Cortex of kidney (tissue), 1 donor: ENCODE measurements around the gene AP1G2.
"Not testable (repeated sequence)": the region's sequence is repeated elsewhere in the genome, so short reads cannot be mapped to it uniquely, and the experiment has no call there.

Experiments
- DNase-seq: peaks from one replicate; lab custom pipeline; 2025; lab: John Stamatoyannopoulos, UW

The AP1G2 gene

GRCh38 chr14:23538050-23538718 is 29.4 kb downstream of the AP1G2 start:
- DNase-seq, result no peak

GRCh38 chr14:23537351-23538049 is 30.1 kb downstream of the AP1G2 start:
- DNase-seq, result no peak

- DNase-seq, result not testable (repeated sequence)
Observed at GRCh38 chr14:23536906-23537305, 30.7 kb downstream of the AP1G2 start.

GRCh38 chr14:23536494-23536893 is 31.1 kb downstream of the AP1G2 start:
- DNase-seq, result no peak

GRCh38 chr14:23535943-23536342 is 31.6 kb downstream of the AP1G2 start:
- no peak for DNase-seq

GRCh38 chr14:23533652-23534435 is 33.7 kb downstream of the AP1G2 start:
- no peak for DNase-seq

- no peak for DNase-seq
Observed at GRCh38 chr14:23532658-23533057, 34.9 kb downstream of the AP1G2 start.

- DNase-seq, result no peak
Observed at GRCh38 chr14:23531391-23531790, 36.2 kb downstream of the AP1G2 start.

GRCh38 chr14:23530375-23531055 is 37.1 kb downstream of the AP1G2 start:
- DNase-seq, result no peak

- no peak for DNase-seq
Observed at GRCh38 chr14:23529016-23529415, 38.6 kb downstream of the AP1G2 start.

GRCh38 chr14:23528555-23528954 is 39.0 kb downstream of the AP1G2 start:
- no peak for DNase-seq

- no peak for DNase-seq
Observed at GRCh38 chr14:23525611-23526010, 42.0 kb downstream of the AP1G2 start.

GRCh38 chr14:23524954-23525353 is 42.6 kb downstream of the AP1G2 start:
- no peak for DNase-seq

GRCh38 chr14:23523229-23524016 is 44.2 kb downstream of the AP1G2 start:
- DNase-seq, result no peak

GRCh38 chr14:23522643-23523198 is 44.9 kb downstream of the AP1G2 start:
- DNase-seq, result no peak

- no peak for DNase-seq
Observed at GRCh38 chr14:23521785-23522640, 45.6 kb downstream of the AP1G2 start.

GRCh38 chr14:23520899-23521533 is 46.6 kb downstream of the AP1G2 start:
- DNase-seq, result no peak

- DNase-seq, result no peak
Observed at GRCh38 chr14:23518709-23519108, 48.9 kb downstream of the AP1G2 start.

- DNase-seq, result no peak
Observed at GRCh38 chr14:23517650-23518326, 49.8 kb downstream of the AP1G2 start.
